GM12872 (cell line): ENCODE measurements around the gene ISG20L2.

Experiments
- CTCF ChIP-seq: IDR thresholded peaks from 3 replicates; pipeline ENCODE4 v1.5.1; 2011; ENCODE audit warnings: low read depth, mild to moderate bottlenecking, low read length, moderate library complexity; ENCODE audit not compliant: insufficient read depth

Gene ISG20L2

GRCh38 chr1:156741481-156741983, 13.0 kb upstream of the ISG20L2 start:
- TF ChIP-seq CTCF = no peak

- no peak for TF ChIP-seq CTCF
These were observed 12.3 kb upstream of the ISG20L2 start, which contains the start of gene MRPL24 for GRCh38 chr1:156740741-156741480. TSS of gene MRPL24 (minus strand) at chr1:156741088. CDS start at chr1:156738704, 2,384 bp downstream.

GRCh38 chr1:156740237-156740740, 11.7 kb upstream of the ISG20L2 start:
- no peak for TF ChIP-seq CTCF

- TF ChIP-seq CTCF = no peak
These were observed 10.3 kb upstream of the ISG20L2 start for GRCh38 chr1:156738916-156739315.

- TF ChIP-seq CTCF = no peak
These were observed 9.8 kb upstream of the ISG20L2 start for GRCh38 chr1:156738407-156738806.

GRCh38 chr1:156733989-156734584, 5.5 kb upstream of the ISG20L2 start:
- no peak for TF ChIP-seq CTCF

- no peak for TF ChIP-seq CTCF
These were observed 504 bp downstream of the ISG20L2 start, which contains the start of gene METTL25B for GRCh38 chr1:156727926-156728598. TSS of gene METTL25B (plus strand) at chr1:156728469. CDS start at chr1:156729105, 636 bp downstream.
